GM18526 (cell line): ENCODE measurements around the gene SRSF4.

Experiments
- POLR2A ChIP-seq: IDR thresholded peaks from 3 replicates; pipeline ENCODE4 v1.6.1; 2011; ENCODE audit not compliant: insufficient read length; ENCODE audit errors: extremely low read depth

The SRSF4 gene

DNA sequence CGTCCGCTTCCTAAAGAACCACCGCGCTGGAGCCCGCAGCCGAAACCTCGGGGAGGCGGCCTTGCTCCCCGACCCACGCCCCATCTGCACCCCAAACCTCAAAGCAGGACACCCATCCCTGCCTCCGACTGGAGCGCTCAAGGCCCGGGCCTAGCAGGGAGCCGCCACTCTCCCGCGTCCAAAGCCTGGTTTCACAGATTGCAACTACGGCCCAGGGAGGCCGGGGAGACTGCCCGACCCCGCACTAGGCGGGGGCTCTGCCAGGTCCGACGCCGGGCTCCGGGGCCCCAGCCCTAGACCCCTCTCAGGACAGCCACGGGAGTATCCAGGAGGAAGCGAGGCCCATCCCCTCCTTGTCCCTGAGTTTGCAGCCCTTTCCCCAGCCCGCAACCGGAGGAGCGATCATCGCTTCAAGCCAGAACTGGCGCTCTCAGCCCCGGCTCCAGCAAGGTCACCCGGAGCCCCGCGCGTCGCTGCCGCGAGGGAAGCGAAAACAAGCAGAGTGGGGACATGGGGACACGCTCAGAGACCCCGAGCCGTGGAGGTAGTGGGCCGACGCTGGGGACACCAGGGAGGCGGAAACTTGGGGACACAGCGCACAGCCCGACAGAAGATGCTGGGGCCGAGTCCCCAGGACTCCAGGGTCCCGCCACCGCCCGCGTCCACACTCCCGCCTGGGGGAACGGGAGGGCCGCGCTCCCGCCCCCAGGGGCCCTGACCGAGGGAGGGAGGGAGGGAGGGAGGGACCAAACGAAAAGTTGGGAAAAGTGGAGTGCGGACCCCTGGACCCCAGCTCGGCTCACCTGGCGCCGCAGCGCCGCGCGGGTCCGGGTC lies 58.4 kb downstream of the SRSF4 start:
- no peak for TF ChIP-seq POLR2A

DNA sequence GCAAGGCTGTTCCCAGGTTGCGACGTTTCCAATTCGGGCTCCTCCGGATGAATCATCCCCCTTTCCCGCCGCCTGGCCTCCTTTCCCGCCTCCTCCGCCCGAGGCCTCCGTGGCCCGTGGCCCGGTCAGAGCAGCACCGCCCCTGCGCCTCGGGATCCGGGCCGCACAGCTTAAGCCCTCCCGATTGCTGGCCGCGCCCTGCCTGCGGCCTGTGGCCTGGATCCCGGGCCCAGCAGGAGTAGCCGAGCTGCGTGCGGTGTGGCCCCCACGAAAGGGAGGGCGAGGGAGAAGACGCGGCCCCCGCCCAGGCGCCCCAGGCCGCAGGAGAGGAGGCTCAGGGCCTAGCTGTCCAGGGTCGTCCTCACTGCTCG lies 59.0 kb downstream of the SRSF4 start:
- no peak for TF ChIP-seq POLR2A

- TF ChIP-seq POLR2A, result no peak
These were observed 59.6 kb downstream of the SRSF4 start for GRCh38 chr1:29121936-29122681.

- no peak for TF ChIP-seq POLR2A
These were observed 60.2 kb downstream of the SRSF4 start for GRCh38 chr1:29121516-29121935.

DNA sequence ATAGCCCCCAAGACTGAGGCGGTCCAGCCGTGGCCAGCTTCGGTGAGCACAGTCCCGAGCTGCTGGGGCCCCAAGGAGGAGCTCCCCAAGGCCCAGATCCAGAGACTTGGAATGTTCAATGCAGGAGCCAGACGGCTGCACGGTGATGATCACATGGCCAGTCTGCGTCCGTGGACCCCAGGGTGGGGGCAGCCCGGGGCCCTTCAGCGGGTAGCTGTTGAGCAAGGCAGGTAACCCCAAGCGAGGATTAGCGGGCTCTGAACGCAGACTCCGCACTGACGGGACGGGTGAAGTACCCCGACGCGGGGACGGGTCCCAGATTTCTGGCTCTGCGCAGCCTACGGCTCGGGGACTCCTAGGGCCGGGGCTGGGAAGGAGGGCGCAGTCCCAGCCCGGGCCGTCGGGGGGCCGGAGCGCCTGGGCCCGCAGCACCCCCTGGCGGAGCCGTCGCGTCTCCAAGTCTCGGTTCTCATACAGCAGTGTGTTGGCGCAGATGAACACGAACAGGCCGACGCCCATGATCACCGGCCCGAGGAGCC lies 60.7 kb downstream of the SRSF4 start:
- TF ChIP-seq POLR2A, result no peak

DNA sequence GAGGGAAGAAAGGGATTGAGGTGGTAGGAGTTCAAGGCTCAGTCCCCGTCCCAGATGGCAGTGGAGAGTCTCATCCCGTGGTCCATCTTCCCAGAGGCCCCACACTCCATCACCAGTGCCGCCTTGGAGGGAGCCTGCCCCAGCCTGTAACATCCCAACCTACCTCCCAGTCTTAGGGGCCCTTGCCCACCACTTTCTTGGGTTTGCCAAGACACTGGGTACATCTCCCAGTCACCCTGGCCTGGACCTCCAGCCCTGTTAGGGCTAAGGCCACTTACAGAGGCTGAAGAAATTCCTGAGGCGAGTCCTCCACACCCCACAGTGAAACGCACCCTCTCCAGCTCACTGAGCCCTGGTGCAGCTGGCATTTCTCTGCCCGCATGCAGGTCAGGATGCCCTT lies 61.3 kb downstream of the SRSF4 start:
- no peak for TF ChIP-seq POLR2A

DNA sequence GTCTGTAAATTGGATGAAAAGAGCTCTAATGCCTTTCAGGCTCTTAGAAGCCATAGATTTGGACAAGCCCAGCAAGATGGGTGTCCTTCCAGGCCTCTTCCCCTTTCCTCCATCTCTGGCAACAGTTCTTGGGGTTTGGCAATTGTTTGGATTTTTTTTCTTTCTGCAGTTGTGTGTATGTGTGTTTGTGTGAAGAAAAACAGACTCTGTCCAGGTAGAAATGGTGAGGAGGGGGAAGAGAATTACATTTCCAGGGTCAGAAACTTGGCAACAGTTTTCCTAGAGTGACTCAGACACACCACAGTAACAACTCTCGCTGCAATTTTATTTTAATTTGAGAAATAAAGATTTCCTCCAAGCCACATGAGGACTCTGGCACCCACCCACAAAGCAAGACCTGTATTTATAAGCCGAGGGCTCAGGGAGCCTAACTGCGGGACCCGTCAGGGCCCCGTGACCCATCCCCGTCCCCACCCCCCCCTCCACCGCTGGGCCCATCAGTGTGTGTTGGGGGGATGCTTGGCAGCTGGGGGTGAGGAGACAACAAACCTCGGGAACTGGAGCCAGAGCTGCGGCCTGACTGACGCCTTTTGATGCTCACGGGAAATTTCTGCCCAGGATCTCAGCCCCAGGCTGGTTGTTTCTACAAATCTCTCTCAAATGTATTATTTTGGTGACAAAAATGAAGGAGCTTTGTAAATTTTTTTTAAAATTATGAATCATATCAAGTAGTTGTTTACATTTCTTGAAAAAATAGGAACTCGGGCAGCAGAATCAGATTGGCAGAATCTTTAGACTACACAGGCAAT lies 62.4 kb downstream of the SRSF4 start:
- no peak for TF ChIP-seq POLR2A

GRCh38 chr1:29117381-29117780 lies 64.3 kb downstream of the SRSF4 start:
- no peak for TF ChIP-seq POLR2A

- no peak for TF ChIP-seq POLR2A
These were observed 67.0 kb downstream of the SRSF4 start for GRCh38 chr1:29114654-29115053.

DNA sequence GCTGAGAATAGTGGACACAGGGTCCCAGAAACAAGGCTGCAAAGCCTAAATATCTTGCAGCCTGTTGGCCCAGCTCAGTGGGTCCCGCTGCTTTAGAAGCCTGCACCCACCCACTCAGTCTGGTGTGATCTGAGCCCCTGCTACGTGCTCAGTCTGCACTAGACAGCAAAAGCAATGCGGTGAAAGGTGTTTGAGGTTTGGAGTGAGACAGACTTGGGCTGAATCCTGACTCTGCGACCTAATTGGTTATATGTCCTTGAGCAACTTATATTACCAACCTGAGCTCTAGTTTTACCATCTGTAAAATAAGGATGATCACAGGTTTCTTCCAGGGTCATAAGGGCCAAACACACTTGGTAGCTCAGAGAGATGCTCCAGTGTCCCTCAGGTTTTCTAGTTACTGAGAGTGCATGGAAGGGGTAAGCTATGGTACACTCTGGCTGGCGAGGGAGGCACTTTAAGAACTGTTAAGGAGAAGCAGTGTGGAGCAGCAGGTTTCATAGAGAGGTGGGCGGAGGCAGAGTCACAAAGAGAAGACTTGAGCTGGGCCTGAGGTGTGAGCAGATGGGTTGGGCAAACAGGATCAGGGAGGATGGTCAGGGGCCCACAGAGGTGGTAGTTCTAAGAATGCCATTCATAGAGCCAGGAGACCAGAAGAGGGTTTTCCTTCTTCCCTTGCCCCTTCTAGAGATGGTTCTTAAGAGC lies 68.1 kb downstream of the SRSF4 start:
- no peak for TF ChIP-seq POLR2A

- no peak for TF ChIP-seq POLR2A
These were observed 68.8 kb downstream of the SRSF4 start for GRCh38 chr1:29112705-29113412.

GRCh38 chr1:29105822-29106221 lies 75.9 kb downstream of the SRSF4 start:
- TF ChIP-seq POLR2A, result no peak

- TF ChIP-seq POLR2A, result no peak
These were observed 81.2 kb downstream of the SRSF4 start for GRCh38 chr1:29100487-29100886.

DNA sequence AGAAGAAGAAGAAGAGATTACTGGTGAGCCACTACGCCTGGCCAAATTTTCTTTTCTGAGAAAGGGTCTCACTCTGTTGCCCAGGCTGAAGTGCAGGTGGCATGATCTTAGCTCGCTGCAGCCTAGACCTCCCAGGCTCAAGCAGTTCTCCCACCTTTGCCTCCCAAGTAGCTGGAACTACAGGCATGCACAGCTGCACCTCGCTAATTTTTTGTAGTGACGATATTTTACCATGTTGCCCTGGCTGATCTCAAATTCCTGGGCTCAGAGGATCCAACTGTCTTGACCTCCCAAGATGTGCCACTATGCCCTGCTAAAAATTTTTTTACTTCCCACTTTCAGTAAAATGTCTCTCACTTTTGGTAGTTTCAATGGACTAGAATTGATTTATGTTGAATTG lies 82.4 kb downstream of the SRSF4 start:
- no peak for TF ChIP-seq POLR2A
